HepG2 (cell line): Measurements from ENCODE around the gene TEX51.

Experiments used
- CTCF ChIP-seq: sonication (generic); formaldehyde crosslinking; IDR thresholded peaks from 2 replicates; pipeline ENCODE4 v1.5.0; 2020; ENCODE audit warnings: mild to moderate bottlenecking, missing genetic modification reagents, moderate library complexity
- MIER2 ChIP-seq: IDR thresholded peaks from 2 replicates; pipeline ENCODE4 v1.6.1; 2016; ENCODE audit warnings: missing biosample characterization, missing genetic modification reagents
- NFKBIZ ChIP-seq: IDR thresholded peaks from 2 replicates; pipeline ENCODE4 v1.6.1; 2018; ENCODE audit warnings: missing genetic modification reagents, missing compliant biosample characterization
- PAWR ChIP-seq: sonication (generic); formaldehyde crosslinking; IDR thresholded peaks from 2 replicates; pipeline ENCODE4 v1.4.0; 2020; ENCODE audit warnings: missing genetic modification reagents, mild to moderate bottlenecking, borderline replicate concordance
- U2AF2 ChIP-seq: fragments of 200-400 bp; formaldehyde crosslinking; IDR thresholded peaks from 2 replicates; pipeline ENCODE4 v1.6.1; 2017; ENCODE audit warnings: low read depth, mild to moderate bottlenecking, low read length
- ZFP36L2 ChIP-seq: sonication (generic); formaldehyde crosslinking; IDR thresholded peaks from 2 replicates; pipeline ENCODE4 v1.4.0; 2020; ENCODE audit warnings: missing genetic modification reagents

DNA sequence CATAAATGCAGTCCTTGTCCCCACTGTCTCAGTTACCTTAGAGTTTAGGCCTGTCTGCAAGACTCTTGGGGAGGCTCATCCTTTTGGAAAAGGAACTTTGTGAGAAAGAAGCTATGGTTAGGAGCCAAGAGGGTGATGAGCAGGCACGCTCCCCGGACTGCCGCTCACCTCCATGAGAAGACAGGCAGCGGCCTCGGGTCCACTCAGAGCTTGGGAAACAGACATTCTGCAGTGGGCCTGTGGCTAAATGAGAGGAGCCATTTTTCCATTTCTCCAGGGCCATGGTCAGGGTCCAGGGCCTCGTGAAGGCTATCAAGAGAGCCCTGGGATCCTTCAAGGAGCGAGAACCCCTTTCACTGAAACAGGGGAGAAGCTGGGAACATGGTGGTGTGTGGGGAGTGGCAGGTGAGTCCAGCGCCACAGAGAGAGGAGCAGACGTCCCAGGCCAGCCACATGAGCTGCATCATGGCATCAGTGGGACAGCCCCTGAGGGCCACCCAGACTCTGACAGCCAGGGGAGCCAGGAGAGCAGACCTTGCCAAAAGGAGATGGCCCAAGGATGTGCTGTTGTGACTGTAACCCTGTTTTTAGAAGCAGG lies 4.0 kb upstream of the TEX51 start:
- TF ChIP-seq CTCF (CRISPR knock-in tag): no peak
- TF ChIP-seq MIER2 (CRISPR knock-in tag): no peak
- TF ChIP-seq U2AF2: no peak
- TF ChIP-seq NFKBIZ: no peak
- TF ChIP-seq PAWR (CRISPR knock-in tag): no peak
- TF ChIP-seq ZFP36L2 (CRISPR knock-in tag): no peak
